Stimulated activated CD8-positive, alpha-beta memory T cell treated with anti-CD3 and anti-CD28 coated beads, Interleukin-4, amount 100 ng/mL, for 1 hour (primary cell): ENCODE data around the gene ANKHD1.
"Not testable (repeated sequence)": the region's sequence is repeated elsewhere in the genome, so short reads cannot be mapped to it uniquely, and the experiment has no call there.

ENCODE experiments used
- DNase-seq, 2 donors: peaks; one replicate each; pipeline ENCODE4 v3.0.0-alpha.2; 2020; ENCODE audit warnings: low read depth in 2 of 2, low spot score in 1 of 2

The ANKHD1 gene

GRCh38 chr5:140579188-140579747 lies 177.6 kb downstream of the ANKHD1 start:
- not testable (repeated sequence) for DNase-seq

GRCh38 chr5:140587495-140587894 lies 185.9 kb downstream of the ANKHD1 start:
- no peak for DNase-seq

GRCh38 chr5:140588311-140589070 lies 186.9 kb downstream of the ANKHD1 start:
- no peak for DNase-seq
